ENCODE data around the gene RHOT2. TPM values are rescaled to one million over a fixed set of nuclear protein-coding genes. Genes with fewer than 3 reads are reported as not detected.

The RHOT2 gene
- total and polyA plus RNA-seq, 10 of the 15 experiments (the other 5 are each of a cell fraction or from before 2014, with no cell fraction given), result 3.7 to 174 (median 69.8) TPM

- Histone ChIP-seq H4K20me1 (ENCODE audit: control insufficient read depth, insufficient read depth) (no peaks in the 10 kb centered on the region), H3K27me3 (replicated peaks in 1 of 2; ENCODE audit: control insufficient read depth in 2 of 2, insufficient read depth in 2 of 2, low read length in 1 of 2) (peaks cover 2 to 6% of the 10 kb centered on the region in 2 experiments; a peak in 3 of 4 replicates), H3K9me3 (replicated peaks; ENCODE audit: control insufficient read depth, insufficient read depth, low read length) (no peaks in the 10 kb centered on the region; the same call in 2 of the 3 replicates), H3K4me3 (no peak overlapping the region), H2AFZ (ENCODE audit: control insufficient read depth, low read depth, low read length) (no peak overlapping the region), H3K9ac (ENCODE audit: control insufficient read depth, insufficient read depth, low read length) (no peak overlapping the region), H3K4me1 (ENCODE audit: control insufficient read depth, insufficient read depth, low read length) (peaks cover 12% of the 10 kb centered on the region), H3K27ac (ENCODE audit: control insufficient read depth, insufficient read depth) (no peak overlapping the region), H3K4me2 (ENCODE audit: control insufficient read depth, insufficient read depth) (no peak overlapping the region), H3K36me3 (ENCODE audit: control insufficient read depth in 2 of 2, insufficient read depth in 2 of 2, low read length in 1 of 2) (no peaks in the 10 kb centered on the region), H3K79me2 (ENCODE audit: control insufficient read depth, insufficient read depth, low read length) (peaks cover 9% of the 10 kb centered on the region)
- ChIA-PET CTCF (no interaction called here), POLR2A (interaction anchor here (0.6 kb wide), 1 partner anchor 282 kb away, joined by 3 read pairs; no protein-coding TSS in a partner anchor), SMC1A (ENCODE audit: uncharacterized antibody, unreplicated experiment) (no interaction called here), RAD21 (ENCODE audit: unreplicated experiment) (no interaction called here)
- WGBS (ENCODE audit: insufficient coverage, insufficient replicate concordance, low lambda C conversion rate, missing lambda C conversion rate), result 26% methylated on average over 10 of the region's 10 CpGs
- intact Hi-C loops (cut with micrococcal nuclease; ENCODE audit: unreplicated experiment) (no loop called here), in situ Hi-C loops (cut with MboI) (no loop called here)
- DNase-seq (ENCODE audit: low read depth, low spot score) (no peak), ATAC-seq (no peak), FAIRE-seq (no peak)
- BruUV-seq (replicated peaks), result no TSS peak
- peak; percentile 49; the same call in 1 of the 2 replicates for TF ChIP-seq RAD51 (IDR thresholded peaks at IDR 0.05)
- TF ChIP-seq HDAC2 (IDR thresholded peaks at IDR 0.05), result no peak
Measured at GRCh38 chr16:692356-693108, 24.6 kb downstream of the RHOT2 start.

DNA sequence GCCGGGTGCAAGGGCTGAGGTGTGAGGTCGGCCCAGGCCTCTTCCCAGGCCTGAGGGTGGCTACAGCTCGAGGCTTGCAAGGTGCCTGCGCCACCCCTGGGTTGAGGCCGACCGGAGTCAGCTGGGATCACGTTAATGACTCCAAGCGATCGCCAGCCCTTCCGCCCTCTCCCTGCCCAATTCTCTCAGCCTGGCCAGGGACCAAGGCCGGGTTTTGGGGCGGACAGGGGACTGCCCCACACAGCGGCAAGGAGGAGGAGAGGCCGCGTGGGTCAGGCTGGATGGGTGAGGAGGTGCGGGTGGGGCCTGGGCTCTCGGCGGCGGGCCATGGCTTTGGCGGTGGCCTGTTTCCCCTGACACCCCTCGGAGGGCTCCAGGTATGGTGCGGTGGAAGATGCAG is 25.4 kb downstream of the RHOT2 start:
- peaks cover 9% of the 10 kb centered on the region for H3K79me2 ChIP-seq (ENCODE audit: control insufficient read depth, insufficient read depth, low read length)
- no peak for FAIRE-seq
- in situ Hi-C loops (cut with MboI) (no loop called here), intact Hi-C loops (cut with micrococcal nuclease; ENCODE audit: unreplicated experiment) (no loop called here)
- TF ChIP-seq KAT2A (conservative IDR thresholded peaks at IDR 0.05; ENCODE audit: control insufficient read depth, low read depth, low read length) (no peak), FOS (IDR thresholded peaks at IDR 0.05; ENCODE audit: borderline replicate concordance, extremely low read depth, insufficient read length) (no peak), MEF2A (IDR thresholded peaks at IDR 0.05; ENCODE audit: insufficient read depth, low read depth, low read length) (no peak), ZNF274 (IDR thresholded peaks at IDR 0.05; ENCODE audit: insufficient read depth, insufficient read length) (no peak), JUNB (IDR thresholded peaks at IDR 0.05) (no peak), BCL11A (IDR thresholded peaks at IDR 0.05; ENCODE audit: low read depth, low read length) (no peak), POLR2A (IDR thresholded peaks at IDR 0.05; ENCODE audit: low read depth, low read length) (no peak)
- TF ChIP-seq, protein P1, sequence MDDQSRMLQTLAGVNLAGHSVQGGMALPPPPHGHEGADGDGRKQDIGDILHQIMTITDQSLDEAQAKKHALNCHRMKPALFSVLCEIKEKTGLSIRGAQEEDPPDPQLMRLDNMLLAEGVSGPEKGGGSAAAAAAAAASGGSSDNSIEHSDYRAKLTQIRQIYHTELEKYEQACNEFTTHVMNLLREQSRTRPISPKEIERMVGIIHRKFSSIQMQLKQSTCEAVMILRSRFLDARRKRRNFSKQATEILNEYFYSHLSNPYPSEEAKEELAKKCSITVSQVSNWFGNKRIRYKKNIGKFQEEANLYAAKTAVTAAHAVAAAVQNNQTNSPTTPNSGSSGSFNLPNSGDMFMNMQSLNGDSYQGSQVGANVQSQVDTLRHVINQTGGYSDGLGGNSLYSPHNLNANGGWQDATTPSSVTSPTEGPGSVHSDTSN (IDR thresholded peaks at IDR 0.05; ENCODE audit: insufficient replicate concordance, low read depth, low read length), result no peak
- peaks cover 12% of the 10 kb centered on the region for H3K4me1 ChIP-seq (ENCODE audit: control insufficient read depth, insufficient read depth, low read length)
- ChIA-PET CTCF (no interaction called here), SMC1A (ENCODE audit: uncharacterized antibody, unreplicated experiment) (no interaction called here), POLR2A (interaction anchor here (0.6 kb wide), 1 partner anchor 194 kb away, joined by 4 read pairs; no protein-coding TSS in a partner anchor), RAD21 (ENCODE audit: unreplicated experiment) (no interaction called here)
- H3K27me3 ChIP-seq (replicated peaks in 1 of 2; ENCODE audit: control insufficient read depth in 2 of 2, insufficient read depth in 2 of 2, low read length in 1 of 2), result peaks cover 2 to 6% of the 10 kb centered on the region in 2 experiments; a peak in 3 of 4 replicates
- H3K9ac ChIP-seq (ENCODE audit: control insufficient read depth, insufficient read depth, low read length), result no peak overlapping the region
- ATAC-seq, result no peak
- no peaks in the 10 kb centered on the region; the same call in 2 of the 3 replicates for H3K9me3 ChIP-seq (replicated peaks; ENCODE audit: control insufficient read depth, insufficient read depth, low read length)
- no peak overlapping the region for H3K27ac ChIP-seq (ENCODE audit: control insufficient read depth, insufficient read depth)
- 52% methylated on average over 19 of the region's 22 CpGs for WGBS (ENCODE audit: insufficient coverage, insufficient replicate concordance, low lambda C conversion rate, missing lambda C conversion rate)
- no peak overlapping the region for H3K4me3 ChIP-seq
- BruUV-seq (replicated peaks), result no TSS peak
- H4K20me1 ChIP-seq (ENCODE audit: control insufficient read depth, insufficient read depth), result no peaks in the 10 kb centered on the region
- no peaks in the 10 kb centered on the region for H3K36me3 ChIP-seq (ENCODE audit: control insufficient read depth in 2 of 2, insufficient read depth in 2 of 2, low read length in 1 of 2)
- no peak for DNase-seq (ENCODE audit: low read depth, low spot score)
- no peak overlapping the region for H2AFZ ChIP-seq (ENCODE audit: control insufficient read depth, low read depth, low read length)
- no peak overlapping the region for H3K4me2 ChIP-seq (ENCODE audit: control insufficient read depth, insufficient read depth)

All from GM12878 (cell line).